CD4-positive, alpha-beta T cell treated with Interleukin-17A for 1 hour (primary cell): ENCODE data around the gene UQCC5.
"Not testable (repeated sequence)": the region's sequence is repeated elsewhere in the genome, so short reads cannot be mapped to it uniquely, and the experiment has no call there.

ENCODE experiments used
- DNase-seq: peaks from one replicate; pipeline ENCODE4 v3.0.0-alpha.2; 2020

Gene UQCC5

DNA sequence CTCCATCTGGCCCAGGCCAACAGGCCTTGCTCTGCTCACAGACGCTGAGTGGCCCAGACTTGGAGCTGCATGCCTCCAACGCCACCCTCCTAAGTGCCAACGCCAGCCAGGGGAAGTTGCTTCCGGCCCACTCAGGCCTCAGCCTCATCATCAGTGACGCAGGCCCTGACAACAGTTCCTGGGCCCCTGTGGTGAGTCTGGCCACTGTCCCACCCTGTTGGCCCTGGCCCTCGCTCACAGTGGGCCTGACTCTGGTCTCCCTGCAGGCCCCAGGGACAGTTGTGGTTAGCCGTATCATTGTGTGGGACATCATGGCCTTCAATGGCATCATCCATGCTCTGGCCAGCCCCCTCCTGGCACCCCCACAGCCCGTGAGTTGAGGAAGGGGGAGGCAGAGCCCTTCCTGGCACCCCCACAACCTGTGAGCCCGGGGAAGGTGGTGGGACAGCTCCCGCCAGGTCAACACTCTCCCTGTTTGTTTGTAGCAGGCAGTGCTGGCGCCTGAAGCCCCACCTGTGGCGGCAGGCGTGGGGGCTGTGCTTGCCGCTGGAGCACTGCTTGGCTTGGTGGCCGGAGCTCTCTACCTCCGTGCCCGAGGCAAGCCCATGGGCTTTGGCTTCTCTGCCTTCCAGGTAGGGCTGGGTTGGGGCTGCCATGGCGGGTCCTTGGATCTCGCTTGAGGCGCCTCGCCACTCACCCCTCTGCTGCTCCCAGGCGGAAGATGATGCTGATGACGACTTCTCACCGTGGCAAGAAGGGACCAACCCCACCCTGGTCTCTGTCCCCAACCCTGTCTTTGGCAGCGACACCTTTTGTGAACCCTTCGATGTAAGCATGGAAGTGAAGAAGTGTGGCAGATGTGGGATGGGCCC is 12.8 kb upstream of the UQCC5 start:
- no peak for DNase-seq

DNA sequence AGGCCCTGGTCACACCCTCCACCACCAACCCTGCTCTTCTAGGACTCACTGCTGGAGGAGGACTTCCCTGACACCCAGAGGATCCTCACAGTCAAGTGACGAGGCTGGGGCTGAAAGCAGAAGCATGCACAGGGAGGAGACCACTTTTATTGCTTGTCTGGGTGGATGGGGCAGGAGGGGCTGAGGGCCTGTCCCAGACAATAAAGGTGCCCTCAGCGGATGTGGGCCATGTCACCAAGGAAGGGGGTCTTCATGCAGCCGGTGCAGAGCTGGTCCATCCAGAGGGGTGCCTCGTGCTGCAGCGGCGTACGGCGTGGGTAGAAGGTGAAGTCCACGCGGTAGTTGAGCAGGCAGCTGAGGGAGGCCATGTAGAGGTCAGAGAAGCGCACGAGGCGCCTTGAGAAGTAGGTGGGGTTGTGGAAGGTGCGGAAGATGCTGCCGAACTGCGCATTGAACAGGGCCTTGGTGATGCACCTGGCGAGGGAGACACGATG is 12.1 kb upstream of the UQCC5 start:
- DNase-seq = no peak

DNA sequence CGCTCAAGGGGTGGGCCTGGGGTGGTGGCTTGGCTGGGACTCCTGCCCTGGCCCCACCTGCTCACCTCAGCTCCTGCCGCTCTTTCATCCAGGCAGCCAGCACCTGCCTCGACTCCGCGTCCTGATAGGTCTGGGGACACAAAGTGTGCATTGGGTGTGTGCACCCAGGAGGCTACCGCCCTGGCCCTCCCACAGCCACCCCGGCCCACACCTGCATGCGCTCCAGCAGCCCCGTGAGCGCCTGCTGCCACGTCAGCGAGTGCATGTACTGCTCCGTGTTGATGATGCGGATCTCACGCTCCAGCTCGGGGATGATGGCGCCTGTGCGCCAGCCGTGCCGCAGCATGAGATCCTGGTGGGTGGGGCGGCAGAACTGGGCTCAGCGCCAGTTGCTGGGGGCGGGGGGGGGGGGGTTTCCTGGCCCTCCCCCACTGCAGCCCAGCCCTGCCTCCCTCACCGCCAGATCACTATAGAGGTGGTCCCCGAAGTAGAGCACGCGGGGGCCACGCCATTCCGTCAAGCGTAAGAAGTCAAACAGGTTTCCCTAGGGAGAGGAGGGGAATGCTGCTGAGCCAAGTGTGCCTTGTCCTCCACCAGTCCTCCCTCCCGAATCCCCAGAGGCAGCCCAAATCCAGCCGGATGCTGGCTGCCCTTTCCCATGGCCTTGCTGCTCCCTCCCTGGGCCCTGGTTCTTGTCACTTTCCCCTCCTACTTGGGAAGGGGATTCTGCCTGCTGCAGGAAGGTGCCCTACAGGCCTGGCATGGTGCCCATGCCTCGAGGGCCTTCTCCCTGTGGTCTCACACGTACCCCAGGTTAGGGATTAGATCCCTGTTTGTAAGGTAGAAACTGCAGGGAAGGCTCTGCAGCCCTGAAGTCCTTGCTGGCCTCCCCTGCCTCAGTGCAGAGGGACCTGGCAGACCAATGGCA is 11.4 kb upstream of the UQCC5 start:
- DNase-seq = no peak

DNA sequence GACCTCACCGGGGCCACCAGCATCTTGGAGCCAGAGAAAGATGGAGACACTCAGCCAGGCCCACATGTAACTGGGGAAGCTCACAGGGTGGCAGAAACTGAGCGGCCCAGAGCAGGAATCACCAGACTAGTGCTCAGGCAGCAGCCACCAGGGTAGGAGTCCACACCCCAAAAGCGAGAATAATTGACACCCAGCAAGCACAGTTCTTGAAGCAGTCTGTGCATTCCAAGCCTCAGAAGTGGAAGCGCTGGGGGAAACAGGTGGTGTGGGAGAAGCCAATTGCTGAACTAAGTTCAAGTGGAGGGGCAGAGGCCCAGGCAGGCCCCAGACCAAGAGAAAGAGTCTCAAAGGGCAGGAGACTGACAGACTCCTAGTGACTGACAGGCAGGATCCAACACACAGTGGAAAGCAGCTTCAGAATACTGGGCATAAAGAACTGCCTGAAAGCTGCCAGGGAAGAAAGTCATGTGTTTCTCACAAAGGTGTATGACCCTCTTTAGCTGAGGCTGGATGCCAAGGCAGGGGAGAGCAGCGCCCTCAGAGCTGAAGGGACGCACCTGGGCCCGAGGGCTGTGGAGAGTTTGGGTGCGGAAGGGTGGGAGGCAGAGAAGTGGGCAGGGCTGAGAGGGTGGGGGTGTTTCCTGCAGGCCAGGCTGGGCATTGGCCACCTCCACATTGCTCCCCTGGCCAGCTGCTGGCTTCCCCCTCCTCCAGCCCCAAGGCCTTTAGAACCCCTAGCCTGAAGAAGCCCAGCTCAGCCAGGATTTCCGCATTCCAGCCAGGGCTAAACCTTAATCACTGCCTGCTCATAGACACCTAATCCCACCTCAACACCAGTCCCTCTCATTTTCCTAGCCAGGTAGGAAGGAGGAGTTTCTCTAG is 10.5 kb upstream of the UQCC5 start:
- DNase-seq = no peak

DNA sequence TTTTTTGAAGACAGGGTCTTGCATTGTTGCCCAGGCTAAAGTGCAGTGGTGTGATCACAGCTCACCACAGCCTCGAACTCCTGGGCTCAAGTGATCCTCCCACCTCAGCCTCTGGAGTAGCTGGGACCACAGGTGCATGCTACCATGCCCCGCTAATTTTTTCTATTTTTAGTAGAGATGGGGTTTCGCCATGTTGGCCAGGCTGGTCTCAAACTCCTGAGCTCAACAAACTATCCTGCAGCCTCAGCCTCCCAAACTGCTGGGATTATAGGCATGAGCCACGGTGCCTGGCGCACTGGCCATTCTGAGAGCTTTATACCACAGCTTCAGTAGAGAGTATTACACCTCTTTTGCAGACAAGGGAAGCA is 9.8 kb upstream of the UQCC5 start:
- not testable (repeated sequence) for DNase-seq

DNA sequence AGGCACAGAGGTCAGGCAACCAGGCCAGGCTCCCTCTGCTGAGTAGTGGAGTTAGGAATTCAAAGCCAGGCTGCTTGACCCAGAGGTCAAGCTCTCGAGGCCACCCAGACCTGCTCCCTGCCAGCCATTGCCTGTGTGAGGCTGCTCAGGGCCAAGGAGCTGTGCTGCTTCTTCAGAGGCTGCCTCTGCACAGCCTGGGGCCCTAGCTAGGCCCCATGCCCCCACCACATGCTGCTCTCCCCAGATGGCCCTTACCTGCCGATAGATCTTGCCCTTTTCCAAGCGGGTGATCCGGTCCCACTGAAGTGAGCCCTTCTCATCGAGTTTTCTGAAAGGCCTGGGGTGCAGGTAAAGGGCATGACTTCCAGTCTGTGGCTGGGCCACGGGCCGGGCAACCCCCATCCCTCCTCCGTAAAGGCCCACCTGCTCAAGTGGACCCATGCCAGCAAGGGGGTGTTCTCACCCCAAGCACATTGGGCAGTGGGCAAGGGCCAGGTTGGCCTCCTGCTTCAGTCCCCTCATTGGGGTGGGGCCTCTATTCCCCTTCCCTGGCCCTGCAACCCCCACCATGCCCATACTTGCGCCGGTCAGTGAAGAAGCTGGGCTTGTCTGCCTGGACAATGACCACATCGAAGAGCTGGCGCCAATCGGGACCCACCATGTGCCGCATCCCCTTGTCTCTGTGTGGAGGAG is 9.2 kb upstream of the UQCC5 start:
- DNase-seq = no peak

DNA sequence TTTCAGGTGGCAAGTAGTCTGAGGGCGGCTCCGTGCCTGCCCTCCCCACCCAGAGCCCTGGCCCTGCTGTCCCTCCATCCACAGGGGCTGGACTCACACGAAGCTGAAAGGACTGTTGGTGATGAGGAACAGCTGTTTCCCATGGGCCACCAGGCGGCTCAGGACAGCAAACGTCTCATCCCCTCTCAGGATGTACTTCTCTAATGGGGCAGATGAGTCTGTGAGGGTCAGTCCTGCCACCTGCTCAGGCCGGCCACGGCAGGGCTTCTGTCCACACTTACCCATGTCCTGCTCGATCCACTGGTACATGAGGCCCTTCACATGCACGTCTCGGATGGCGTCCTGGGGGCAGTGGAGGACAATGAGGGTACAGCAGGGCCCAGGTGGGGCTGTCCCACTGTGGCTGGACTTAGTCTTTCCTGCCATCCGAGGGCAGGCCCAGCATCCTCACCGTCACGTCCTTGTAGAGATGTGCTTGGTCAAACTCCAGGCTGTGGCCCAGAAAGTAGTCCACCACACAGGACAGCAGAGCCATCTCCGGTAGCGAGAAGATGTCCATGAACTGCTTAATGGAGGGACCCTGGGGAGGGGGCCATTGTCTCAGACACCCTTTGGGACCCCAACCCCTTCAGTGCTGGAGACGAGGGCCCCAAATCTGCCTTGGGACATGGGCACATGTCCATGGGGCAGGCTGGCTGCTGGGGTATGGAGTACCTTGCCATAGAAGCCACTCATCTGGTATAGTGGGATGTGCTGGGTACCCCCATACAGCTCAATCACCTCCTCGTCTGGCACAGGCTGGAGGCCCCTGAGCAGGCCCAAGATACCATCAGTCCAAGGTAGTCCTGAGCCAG is 8.4 kb upstream of the UQCC5 start:
- DNase-seq = no peak

DNA sequence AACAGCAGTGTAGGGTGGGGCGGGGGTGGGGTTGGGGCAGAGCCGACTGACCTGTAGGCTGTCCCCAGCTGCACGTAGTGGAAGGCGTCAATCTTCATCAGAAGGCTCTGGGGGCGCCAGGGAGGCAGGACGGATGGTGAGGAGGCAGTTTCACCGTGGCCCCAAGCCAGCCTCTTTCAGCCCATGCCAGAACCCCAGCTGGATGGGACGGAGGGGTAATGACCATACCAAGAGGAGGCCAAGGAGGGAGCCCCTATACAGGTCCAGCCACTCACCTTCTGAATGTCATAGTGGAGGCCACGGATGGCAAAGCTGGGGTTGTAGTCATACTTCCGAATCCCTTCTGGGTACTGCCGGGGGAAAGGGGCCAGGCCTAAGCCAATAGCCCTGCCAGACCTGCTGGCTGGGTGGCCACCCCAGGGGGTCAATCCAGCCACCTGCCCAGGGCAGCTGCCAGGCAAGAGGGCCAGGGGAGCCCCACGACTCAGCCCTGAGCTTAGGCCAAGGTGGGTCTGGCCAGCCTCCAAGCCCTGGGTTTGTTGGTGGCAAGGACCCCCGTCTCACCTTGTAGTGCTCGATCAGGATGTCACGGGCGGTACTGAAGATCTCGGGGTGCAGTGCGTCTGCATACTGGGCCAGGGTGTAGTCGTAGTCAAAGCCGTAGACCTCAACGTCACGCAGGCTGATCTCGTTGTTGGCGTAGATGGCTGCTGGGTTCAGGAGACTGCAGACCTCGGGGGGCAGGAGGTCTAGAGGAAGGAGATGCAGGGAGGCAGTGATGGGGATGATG is 7.6 kb upstream of the UQCC5 start:
- DNase-seq = no peak

DNA sequence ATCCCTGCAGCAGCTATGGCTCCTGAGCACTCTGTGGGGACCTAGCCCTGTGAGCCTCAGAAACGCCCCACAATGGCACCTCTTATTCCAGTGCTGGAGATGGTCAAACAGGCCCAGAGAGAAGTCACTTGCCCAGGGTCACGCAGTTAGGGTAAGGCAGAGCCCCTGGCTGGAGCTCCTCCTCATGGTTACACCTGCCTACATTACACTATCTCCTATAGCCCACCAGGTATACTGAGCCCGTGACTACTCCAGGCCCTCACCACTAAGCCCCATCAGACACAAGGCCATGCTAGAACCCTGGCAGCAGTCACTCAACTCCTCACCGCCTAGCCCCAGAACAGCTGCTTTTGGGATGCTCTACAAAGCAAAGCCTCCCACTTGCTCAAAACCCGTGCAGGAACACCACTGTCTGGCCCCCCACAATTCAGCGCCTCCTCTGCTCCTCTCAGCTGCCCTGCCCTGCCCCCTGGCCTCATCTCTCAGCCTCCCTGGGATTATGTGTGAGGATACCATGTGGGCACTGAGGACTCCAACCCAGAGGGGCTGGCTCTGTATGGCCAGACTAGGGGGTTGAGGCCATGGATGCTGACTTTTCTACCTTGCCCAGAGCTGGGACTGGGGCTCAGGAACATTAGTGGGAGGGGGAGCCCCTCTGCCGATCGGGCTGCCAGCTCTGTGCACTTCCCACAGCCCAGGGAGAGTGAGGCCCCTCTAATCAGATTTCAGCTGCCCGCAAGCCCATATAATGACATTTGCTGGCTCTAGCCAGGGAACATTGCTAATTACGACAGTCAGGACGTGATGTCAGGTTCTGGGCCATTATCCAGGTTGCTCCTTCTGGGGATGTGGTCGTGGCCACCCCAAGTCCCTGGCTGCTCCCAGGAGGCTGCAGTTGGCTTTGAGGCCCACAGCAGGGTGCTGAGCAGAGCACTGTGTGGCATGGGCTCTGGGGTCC is 6.8 kb upstream of the UQCC5 start:
- DNase-seq = no peak

DNA sequence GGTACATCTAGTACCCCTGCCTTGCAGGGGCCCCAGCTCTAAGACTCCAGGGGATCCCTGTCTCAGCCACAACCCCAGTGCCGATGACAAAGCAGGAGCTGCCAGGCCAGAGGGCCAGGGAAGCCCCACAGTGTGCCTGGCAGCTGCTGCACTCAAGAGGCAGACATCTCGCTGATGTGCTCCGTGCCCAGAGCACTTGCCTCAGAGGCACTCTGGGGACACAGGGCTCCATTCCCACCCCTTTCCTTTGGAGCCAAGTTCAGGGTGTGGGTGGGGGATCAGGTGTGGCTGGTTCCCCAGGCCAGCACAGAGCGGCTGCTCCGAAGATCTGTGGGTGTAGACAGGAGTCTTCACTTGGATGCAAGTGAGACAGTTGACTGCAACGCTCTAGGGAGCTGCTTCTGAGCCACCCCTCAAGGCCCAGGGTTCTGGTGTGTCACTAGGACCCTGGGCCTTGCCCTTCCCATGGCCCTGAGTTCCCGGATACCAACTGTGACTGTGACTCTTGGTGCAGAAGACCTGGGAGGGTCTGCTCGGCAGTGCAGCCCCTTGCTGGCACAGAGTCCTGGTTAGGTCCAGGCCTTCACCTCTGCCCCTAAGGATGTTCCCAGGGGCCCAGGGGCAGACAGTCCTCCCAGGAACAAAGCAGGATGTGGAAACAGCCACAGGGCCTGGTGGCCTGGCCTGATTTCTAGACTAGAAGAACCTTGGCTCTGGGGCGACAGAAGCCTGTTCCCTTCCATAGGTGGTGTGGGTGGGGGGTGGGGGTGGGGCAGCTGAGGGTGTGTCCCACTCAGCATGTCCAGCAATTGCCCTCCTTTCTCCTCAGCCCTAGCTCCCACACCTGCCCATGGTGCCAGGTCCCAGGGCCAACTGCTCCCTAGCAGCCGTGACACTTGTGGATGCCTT is 5.2 kb upstream of the UQCC5 start:
- DNase-seq = no peak

DNA sequence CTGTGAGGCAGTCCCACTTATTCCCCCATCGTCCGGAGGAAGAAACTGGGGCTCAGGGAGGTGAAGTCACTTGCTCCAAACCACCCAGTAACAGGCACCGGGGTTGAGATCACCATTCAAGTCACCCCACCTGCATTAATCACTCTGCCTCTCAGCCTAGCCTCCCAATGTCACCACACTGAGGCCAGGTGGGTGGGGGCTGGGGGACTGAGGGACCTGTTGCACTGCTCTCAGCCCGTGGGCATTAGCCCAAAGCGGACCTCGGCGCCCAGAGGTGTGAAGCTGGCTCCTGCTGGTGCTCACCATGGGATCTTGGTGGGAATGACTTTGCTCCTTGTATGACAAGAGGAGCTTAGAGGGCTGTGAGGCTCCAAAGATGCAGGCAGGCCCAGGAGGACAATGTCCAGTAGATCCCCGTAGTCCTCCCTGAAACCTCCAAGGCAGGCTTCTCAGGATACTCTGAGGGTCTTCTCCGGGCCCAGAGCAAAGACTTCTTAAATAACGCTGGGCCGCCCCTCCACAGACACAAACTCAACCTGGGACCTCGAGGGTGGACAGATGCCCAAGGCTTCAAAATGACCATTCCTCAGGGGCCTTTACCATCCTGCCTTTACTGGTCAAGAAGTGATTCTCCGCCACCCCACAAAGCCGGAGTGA is 4.4 kb upstream of the UQCC5 start:
- no peak for DNase-seq

DNA sequence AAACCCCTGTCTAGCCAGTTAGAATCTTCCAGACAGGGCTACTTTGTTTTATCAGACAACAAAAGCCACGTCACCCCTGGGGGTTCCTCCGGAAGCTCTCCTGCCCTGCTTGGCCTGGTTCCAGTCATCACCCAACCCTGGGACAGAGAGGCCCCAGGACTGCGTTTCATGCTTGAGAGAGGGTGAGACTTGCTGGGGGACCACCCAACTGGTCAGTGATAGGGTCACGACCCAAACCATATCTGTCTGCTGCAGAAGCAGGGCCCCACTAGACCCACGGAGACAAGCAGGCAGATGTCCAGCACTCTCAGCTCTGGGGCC is 3.9 kb upstream of the UQCC5 start:
- DNase-seq = peak; percentile 31

DNA sequence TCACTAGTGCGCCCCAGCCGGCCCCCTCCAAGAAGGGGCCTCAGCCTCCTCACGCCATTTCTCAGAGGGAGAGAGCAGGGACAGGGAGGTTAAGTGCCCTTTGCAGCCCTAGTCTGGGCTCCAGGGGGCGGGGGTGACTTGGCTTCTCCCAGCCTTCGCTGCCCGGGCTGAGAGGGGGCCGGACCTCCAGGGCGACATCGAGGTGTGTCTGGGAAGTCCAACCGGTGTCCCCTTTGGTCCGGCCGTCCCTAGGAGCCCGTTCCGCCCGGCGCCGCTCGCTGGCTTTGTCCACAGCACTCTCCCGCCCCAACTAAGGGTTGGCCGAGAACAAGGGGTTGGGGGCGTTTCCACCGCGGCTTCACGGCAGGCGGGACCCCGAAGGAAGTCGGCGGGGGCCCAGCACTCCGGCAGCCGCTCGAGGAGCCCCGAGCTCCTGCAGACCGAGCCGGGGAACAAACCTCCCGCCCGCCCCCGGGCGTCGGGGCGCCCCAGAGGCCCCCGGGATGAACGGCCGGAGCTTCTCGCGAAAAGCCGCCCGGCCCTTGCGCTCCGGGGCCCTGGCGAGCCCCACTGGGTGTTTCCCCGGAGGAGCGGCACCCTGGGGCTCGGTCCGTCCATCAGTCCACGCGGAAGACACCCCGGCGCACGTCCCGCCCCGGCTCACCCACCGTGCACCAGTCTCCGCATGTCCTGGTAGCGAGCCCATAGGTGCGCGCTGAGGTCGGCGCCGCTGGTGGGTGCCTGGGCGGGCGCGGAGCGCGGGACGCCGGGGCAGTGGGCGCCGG is 3.4 kb upstream of the UQCC5 start:
- DNase-seq = peak; percentile 28

DNA sequence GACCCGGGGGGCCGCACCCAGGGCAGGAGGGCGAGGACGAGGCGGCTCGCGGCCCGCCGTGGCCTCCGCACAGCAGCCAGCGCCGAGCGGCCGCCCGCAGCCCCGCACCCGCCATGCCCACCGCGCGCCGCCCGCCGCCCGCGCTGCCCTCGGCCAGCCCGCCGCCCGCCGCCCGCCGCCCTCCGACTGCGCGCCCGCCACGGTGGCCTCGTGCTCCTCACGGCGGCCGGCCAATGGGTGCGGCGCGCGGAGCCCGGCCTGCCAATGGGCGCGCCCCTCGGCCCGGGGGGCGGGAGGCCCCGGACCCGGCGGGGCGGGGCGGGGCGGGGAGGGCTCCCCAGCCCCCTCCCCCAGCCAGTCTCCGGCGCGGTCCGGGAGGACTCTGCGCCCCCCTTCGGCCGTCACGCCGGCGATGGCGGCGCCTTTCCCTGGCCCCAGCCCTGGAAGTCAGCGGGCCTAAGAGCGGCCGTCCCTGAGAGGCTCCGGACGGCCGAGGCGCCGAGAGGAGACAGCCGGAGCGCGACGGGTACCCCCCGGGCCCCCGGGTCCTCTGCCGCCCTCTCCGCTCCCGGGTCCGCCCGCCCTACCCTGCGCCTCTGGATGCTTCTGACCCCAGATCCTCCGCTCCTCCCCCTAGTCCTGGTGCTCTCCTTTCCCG is 2.7 kb upstream of the UQCC5 start, which contains the start of gene NT5DC2:
Gene NT5DC2, minus strand, starts transcription at position 235 of the 658 bp plus-strand sequence. Its CDS starts 120 bp downstream, at position 115.
- peak; percentile 64 for DNase-seq

DNA sequence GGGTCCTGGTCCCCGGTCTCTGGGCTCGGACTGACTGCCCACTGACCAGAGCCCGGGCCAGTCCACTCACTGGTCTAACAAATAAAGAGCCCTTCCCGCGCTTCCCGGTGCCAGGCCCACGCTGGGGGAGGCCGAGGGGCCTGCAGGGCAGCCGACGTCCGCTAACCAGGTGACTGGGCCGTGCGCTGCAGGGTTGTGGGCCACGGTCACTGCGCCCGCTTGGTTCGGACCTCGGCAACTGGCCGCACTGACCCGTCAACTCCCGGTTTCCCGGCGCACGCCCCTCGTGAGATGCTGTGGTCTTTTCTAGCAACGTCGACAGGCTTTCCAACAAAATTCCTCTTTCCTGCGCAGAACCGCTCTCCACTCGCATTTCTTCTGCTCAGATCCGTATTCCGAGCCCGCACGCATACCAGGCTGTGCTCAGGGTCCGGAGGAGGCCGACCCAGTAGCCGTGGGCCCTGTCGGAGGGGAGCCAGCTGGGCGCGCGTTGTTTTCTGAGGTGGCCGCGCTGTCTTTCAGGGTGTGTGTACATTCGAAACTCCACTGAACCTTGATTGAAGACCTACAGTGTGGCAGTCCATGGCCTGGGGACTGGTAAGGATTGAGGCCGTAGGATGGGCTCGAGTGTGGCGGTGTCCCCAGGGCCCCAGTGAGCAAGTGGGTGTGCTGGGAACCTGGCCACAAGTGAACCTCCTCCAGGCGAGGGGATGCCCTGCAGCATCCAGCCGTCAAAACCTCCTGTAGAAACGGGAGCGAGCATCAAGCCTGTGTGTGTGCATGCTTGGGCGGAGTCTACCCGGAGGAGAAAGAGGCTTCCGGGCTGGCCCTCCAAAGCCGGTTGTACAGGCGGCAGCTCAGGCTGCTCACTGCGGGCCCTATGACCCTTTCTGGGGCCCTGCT is 1.9 kb upstream of the UQCC5 start:
- DNase-seq = no peak
